CD4-positive, alpha-beta T cell treated with Interleukin-4 for 1 hour (primary cell): ENCODE results near the gene CNOT1.
"Not testable (repeated sequence)": the region's sequence is repeated elsewhere in the genome, so short reads cannot be mapped to it uniquely, and the experiment has no call there.

ENCODE experiments used
- DNase-seq, 2 donors: peaks; one replicate each; pipeline ENCODE4 v3.0.0-alpha.2; 2020 to 2022

The CNOT1 gene

GRCh38 chr16:58500430-58501241 lies 129.0 kb downstream of the CNOT1 start:
- peak in 1 of 2 donors; percentile 32 for DNase-seq

- DNase-seq: peak; percentile 16 to 63
These were observed 129.8 kb downstream of the CNOT1 start, which contains the start of gene NDRG4 for GRCh38 chr16:58499615-58500351. Gene NDRG4, plus strand, starts transcription at chr16:58500143. Its CDS starts 106 bp downstream, at chr16:58500249.

DNA sequence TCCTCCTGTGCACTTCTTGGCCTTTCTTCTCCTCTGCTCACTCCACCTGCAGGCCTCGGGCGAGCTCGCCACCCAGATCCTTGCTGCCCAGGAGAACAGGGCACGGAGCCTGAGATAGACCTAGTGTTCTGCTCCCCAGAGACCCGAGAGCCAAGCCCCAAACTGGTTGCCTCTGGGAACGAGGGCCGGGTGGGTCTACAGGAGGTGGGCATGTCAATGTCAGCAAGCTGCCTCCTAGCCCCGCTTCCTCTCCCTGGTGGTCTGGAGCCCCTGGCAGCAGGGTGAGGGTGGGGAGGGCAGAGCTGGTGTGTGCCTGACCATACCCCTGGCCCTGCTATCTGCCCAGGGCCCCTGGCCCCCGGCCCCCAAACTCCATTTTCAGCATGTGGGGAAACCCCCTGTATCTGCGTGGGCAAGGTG lies 130.5 kb downstream of the CNOT1 start:
- DNase-seq: no peak

- DNase-seq: no peak
These were observed 131.1 kb downstream of the CNOT1 start for GRCh38 chr16:58498341-58499091.

DNA sequence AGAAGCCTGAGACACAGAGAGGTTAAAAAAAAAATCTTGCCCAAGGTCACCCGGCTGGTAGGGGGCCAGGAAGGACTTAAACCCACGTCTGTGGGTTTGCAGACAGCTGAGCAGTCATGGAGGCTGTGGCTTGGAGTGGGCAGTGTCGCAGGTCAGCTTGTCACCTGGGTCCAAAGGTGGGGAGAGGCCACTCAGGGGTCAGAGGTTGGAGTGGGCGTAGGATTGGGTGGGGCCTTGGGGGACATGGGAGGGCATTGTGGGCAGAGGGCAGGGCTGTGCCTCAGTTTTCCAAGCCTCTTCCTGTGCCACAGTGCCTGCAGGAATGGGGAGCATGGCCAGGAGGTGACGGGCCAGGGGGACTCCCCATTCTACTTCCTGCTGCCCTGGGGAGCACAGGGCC lies 131.7 kb downstream of the CNOT1 start:
- no peak for DNase-seq

- no peak for DNase-seq
These were observed 132.2 kb downstream of the CNOT1 start for GRCh38 chr16:58497468-58497867.

DNA sequence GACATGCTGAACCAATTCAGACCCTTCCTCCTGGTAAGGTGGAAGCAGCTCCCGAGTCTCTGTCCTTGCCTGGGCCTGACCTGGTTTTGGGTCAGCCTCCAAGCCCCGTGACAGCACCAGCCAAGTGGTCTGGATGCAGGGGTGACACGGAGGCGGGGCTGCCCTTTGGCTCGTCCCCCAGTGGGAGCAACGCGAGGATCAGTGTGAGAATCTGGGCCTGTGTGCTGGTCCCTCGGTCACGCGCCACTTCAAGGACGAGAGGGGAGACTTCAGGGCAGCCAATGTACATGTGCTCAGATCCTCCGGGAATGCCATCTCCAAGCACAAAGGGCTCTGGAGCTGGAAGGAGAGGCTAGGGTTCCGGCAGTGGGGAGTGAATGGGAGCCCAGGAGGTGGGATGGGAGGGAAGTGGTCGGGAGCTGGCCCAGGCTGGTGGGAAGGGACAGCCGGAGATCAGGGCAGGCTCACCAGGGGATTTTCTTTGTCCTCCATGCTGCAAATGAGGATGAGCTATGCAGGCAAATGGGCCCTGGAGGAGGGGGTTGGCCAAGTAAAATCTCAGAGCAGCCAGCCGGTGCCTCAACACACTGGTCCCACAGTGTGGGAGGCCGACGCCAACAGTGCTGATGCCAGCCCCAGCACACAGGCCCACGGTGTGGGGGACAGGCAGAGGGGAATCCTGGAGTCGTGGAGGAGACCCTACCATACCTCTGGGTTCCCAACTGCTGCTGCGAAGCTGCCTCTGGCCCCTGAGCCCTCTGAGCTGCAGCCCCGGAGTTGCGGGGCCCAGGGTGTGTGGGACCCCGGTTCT lies 133.9 kb downstream of the CNOT1 start:
- no peak for DNase-seq

GRCh38 chr16:58494981-58495520 lies 134.6 kb downstream of the CNOT1 start:
- DNase-seq: peak; percentile 57 to 58

GRCh38 chr16:58493756-58494431 lies 135.7 kb downstream of the CNOT1 start:
- no peak for DNase-seq

DNA sequence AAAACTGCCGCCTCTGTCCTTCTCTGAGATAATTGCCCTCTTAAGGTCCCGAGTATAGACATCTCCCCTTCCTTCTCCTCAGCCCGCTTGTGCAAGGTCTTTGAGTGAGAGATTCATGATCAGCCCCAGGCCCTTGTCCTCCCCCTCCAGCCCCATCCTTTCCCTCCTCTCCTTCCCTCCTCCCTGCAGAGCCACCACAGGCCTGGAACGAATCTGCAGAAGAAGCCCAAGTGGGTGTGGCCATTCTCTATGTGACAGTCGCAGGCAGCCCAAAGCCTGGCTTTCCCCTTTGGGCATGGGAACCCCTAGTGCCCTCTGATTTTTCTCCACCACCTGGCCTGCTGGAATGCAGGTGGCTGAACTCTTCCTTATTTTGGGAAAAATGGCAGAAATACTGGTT lies 136.9 kb downstream of the CNOT1 start:
- no peak for DNase-seq

DNA sequence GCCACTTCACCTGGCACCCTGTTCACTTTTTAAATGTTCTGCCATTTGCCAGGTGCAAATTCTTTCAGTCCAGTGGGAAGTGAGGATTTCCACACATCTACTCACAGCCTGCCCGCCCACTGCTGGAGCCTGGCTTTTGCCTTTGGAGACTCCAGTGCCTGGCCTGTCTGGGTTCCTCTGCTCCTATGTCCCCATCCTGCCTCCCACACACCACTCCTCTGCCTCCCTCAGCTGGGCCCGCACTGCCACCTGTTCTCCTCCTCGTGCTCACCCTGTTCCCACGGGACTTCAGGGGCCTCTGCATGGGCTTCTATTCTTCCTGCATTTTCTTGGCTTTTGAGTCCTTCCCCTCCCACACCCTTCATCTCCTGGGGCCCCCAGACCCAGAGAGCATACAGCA lies 137.6 kb downstream of the CNOT1 start:
- DNase-seq: no peak

- DNase-seq: not testable (repeated sequence)
These were observed 139.1 kb downstream of the CNOT1 start for GRCh38 chr16:58490539-58490938.

GRCh38 chr16:58490065-58490464 lies 139.6 kb downstream of the CNOT1 start:
- no peak for DNase-seq

DNA sequence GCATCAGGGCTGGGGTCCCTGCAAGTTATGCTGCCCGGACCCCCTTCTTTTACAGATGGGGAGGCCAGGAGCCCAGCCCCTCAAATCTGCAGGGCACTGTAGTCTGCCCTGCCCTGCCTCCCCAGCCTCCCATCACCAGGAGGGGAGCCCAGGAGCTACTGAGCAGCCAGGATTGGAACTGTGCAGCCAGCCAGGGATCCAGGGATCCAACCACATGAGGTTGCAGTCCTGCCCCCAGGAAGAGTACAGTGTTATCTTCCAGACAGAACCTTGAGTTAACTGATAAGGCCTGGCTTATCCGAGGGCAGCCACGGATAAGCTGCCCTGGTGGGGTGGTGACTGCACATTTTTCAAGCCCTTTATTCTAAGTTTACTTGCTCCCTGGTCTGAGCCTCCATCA lies 141.1 kb downstream of the CNOT1 start:
- DNase-seq: no peak

GRCh38 chr16:58487566-58488351 lies 141.9 kb downstream of the CNOT1 start:
- DNase-seq: peak; percentile 67

DNA sequence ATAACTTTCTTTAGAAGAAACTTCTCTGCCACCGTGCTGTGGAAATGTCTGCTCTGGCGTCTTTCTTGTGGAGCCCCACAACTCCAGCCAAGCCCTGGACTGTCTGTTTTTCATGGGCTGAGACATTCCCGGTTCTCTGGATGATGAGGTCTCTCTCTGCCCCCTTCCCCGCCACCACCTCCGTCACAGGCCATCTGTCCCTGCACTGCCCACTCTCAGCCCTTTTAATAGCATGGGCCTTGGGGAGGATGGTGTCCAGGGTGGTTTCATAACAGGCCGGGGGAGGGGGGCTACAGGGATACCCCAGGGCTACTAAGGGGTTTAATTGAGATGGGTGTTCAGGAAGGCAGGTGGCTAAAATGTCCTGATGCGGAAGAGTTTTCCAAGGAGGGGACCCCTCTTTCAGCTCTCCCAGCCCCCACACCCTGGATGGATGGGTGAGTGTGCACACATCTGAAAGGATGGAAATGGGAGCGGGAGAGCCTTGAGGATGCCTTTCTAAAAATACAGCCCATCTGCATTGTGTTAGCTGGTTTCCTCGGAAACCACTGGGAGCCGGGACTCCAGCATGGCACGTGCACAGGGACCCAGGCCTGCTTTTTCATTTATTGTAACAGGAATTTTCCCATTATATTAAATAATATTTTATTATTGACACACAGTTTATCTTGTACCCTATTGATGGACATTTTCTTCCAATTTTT lies 144.3 kb downstream of the CNOT1 start:
- DNase-seq: no peak

GRCh38 chr16:58481931-58482330 lies 147.7 kb downstream of the CNOT1 start:
- no peak for DNase-seq

GRCh38 chr16:58481226-58481869 lies 148.3 kb downstream of the CNOT1 start:
- no peak for DNase-seq

- no peak for DNase-seq
These were observed 151.2 kb downstream of the CNOT1 start for GRCh38 chr16:58478427-58478826.

DNA sequence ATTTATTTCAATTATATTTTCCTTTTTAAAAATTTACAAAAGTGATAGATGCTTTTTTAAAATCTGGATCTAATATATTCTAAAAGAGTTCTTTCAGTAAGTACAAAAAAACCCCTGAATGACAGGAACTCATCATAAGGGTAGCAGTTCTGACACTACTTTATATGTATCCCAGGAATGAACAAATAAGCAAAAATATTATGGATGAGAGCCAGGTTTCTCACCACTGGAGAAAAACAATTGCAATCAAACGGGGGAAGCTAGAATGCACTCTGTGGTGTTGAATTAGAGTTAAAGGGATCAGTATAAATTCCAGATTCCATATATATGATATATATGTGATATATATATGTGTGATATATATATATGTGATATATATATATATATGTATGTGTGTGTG lies 152.8 kb downstream of the CNOT1 start:
- DNase-seq: no peak
